OCI-LY7 (cell line): ENCODE data around the gene CCNL2. TPM values are rescaled to one million over a fixed set of nuclear protein-coding genes. Genes with fewer than 3 reads are reported as not detected.

ENCODE experiments used
- BruUV-seq: library from RNA; stranded (reverse); fragments of 400-500 nt; replicated peaks from 2 replicates; lab custom pipeline; 2021; lab: Mats Ljungman, UMichigan
- CTCF ChIA-PET: fragments of 300-600 bp; sonication (Branson Sonifier 250); formaldehyde crosslinking; loops from one replicate; lab custom pipeline; 2022; ENCODE audit warnings: antibody characterized with exemption; ENCODE audit not compliant: unreplicated experiment; lab: Charles Lee
- POLR2A ChIA-PET: fragments of 300-600 bp; sonication (Branson Sonifier 250); formaldehyde crosslinking; loops from one replicate; lab custom pipeline; 2022; ENCODE audit warnings: antibody characterized with exemption; lab: Charles Lee
- DNase-seq: peaks from one replicate; pipeline ENCODE4 v3.0.0-alpha.2; 2015; ENCODE audit warnings: low spot score
- H2AFZ ChIP-seq: fragments of 200-600 bp; sonication (generic), shearing (Covaris generic); 2 replicates; pipeline ENCODE4 v1.6.1; 2014; ENCODE audit warnings: mild to moderate bottlenecking, antibody characterized with exemption, low read length, moderate library complexity
- H3K27ac ChIP-seq: fragments of 200-600 bp; sonication (generic); 2 replicates; pipeline ENCODE4 v1.5.1; 2014; ENCODE audit warnings: mixed run types, low read depth, mild to moderate bottlenecking, moderate library complexity, low read length, inconsistent platforms; ENCODE audit not compliant: poor library complexity, severe bottlenecking
- H3K36me3 ChIP-seq: fragments of 200-600 bp; sonication (generic); 2 replicates; pipeline ENCODE4 v1.6.1; 2014; ENCODE audit warnings: mild to moderate bottlenecking, antibody characterized with exemption, low read length, moderate library complexity, mixed read lengths; ENCODE audit not compliant: insufficient read depth
- H3K4me1 ChIP-seq: fragments of 200-600 bp; sonication (generic); 2 replicates; pipeline ENCODE4 v1.5.1; 2014; ENCODE audit warnings: mild to moderate bottlenecking, low read length; ENCODE audit not compliant: insufficient read depth, poor library complexity, severe bottlenecking
- H3K4me2 ChIP-seq: fragments of 200-600 bp; sonication (generic); 2 replicates; pipeline ENCODE4 v1.6.1; 2014; ENCODE audit warnings: mild to moderate bottlenecking, low read length
- H3K4me3 ChIP-seq: fragments of 200-600 bp; sonication (generic); 2 replicates; pipeline ENCODE4 v1.5.1; 2014; ENCODE audit warnings: mild to moderate bottlenecking, low read depth, low read length; ENCODE audit not compliant: poor library complexity, severe bottlenecking
- H3K79me2 ChIP-seq: fragments of 200-600 bp; sonication (generic); 2 replicates; pipeline ENCODE4 v1.6.1; 2016; ENCODE audit warnings: low read depth, mild to moderate bottlenecking, low read length, moderate library complexity, mixed read lengths; ENCODE audit not compliant: insufficient read depth
- H3K9me2 ChIP-seq: fragments of 200-600 bp; sonication (generic); 2 replicates; pipeline ENCODE4 v1.6.1; 2016; ENCODE audit warnings: mild to moderate bottlenecking, low read length, mixed read lengths; ENCODE audit not compliant: insufficient read depth
- H3K9me3 ChIP-seq: fragments of 200-600 bp; sonication (generic); 2 replicates; pipeline ENCODE4 v1.6.1; 2014; ENCODE audit warnings: mild to moderate bottlenecking, mixed run types, low read length, mixed read lengths
- H4K20me1 ChIP-seq: fragments of 200-600 bp; sonication (generic); 2 replicates; pipeline ENCODE4 v1.6.1; 2014; ENCODE audit warnings: mild to moderate bottlenecking, antibody characterized with exemption, low read length, moderate library complexity, mixed read lengths; ENCODE audit not compliant: insufficient read depth
- CTCF ChIP-seq: fragments of 200-600 bp; sonication (generic); conservative IDR thresholded peaks from 2 replicates; pipeline ENCODE4 v1.5.1; 2014; ENCODE audit warnings: mild to moderate bottlenecking, antibody characterized with exemption, low read length, moderate library complexity, mixed read lengths
- EZH2phosphoT487 ChIP-seq: fragments of 200-600 bp; sonication (generic); IDR thresholded peaks from 2 replicates; pipeline ENCODE4 v1.6.1; 2018; ENCODE audit warnings: low read depth, borderline replicate concordance, mild to moderate bottlenecking, mixed run types, antibody characterized with exemption, low read length, moderate library complexity, mixed read lengths
- intact Hi-C: fragments of 100-400 bp; cut with micrococcal nuclease; formaldehyde crosslinking; loops from one replicate; pipeline ENCODE4 v1.10.0; 2022; ENCODE audit not compliant: unreplicated experiment
- total RNA-seq, 2 experiments: library from RNA; depleted of rRNA in 1 of 2; stranded (reverse); fragments of >200 nt in 1 of 2; shearing (Covaris generic) in 1 of 2; gene quantifications; 2 replicates each; pipeline ENCODE4 v1.2.3, GENCODE V29; 2014 to 2022

CCNL2 gene
- total RNA-seq, 2 experiments from 2014 or later: 213 to 307 TPM

DNA sequence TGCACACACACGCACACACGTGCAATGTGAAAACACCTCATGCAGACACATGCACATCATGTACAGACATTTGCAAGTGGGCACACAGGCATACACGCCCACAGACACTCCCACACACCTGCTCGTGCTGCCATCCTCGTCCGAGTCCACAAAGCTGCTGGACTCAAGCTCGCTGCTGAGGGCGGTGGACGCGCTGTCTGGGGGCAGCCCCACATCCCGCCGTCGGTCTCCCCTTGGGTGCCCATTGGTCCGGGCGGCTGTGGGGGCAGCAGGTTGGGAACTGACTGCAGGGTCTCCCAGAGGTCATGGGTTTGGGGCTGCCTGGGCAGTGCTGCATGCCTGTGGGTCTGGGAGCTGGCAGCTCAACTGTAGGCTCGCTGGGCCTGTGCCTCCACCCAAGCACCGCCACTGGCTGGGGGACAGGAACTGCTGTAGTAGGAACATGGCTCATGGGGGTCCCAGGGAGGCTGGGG lies 57.5 kb downstream of the CCNL2 start:
- H3K4me3 ChIP-seq: no peak overlapping the region
- TF ChIP-seq EZH2phosphoT487: no peak
- no peak for TF ChIP-seq CTCF
- H3K4me2 ChIP-seq: no peak overlapping the region
- no peaks in the 10 kb centered on the region for H3K79me2 ChIP-seq
- H3K36me3 ChIP-seq: peaks cover 10% of the 10 kb centered on the region
- H4K20me1 ChIP-seq: no peaks in the 10 kb centered on the region; the same call in 1 of the 2 replicates
- BruUV-seq: no TSS peak
- no peak overlapping the region for H3K27ac ChIP-seq
- intact Hi-C loops: no loop called here
- no peaks in the 10 kb centered on the region for H3K9me2 ChIP-seq
- H2AFZ ChIP-seq: no peak overlapping the region
- CTCF ChIA-PET: no interaction called here
- no peak for DNase-seq
- POLR2A ChIA-PET: no interaction called here
- no peaks in the 10 kb centered on the region for H3K9me3 ChIP-seq
- no peaks in the 10 kb centered on the region for H3K4me1 ChIP-seq

DNA sequence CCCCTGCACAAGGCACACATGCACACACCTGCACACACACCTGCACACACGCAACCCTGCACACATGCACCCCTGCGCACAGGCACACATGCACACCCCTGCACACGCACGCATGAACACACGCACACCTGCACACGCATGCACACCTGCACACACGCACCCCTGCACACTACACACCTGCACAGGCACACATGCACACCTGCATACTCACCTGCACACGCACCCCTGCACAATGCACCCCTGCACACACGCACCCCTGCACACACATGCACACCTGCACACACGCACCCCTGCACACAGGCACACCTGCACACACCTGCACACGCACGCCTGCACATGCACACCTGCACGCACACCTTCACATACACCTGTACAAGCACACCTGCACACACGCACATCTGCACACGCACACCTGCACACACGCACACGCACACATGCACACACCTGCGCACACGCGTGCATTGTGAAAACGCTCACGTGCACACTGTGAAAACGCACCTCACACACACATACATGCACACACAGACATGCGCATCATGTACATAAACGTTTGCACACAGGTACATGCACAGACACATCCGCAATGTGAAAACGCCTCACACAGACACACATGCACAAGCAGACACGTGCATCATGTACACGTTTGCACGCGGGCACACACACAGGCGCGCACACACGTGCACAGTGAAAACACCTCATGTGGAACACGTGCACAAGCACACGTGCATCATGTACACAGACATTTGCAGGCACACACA lies 58.2 kb downstream of the CCNL2 start:
- Histone ChIP-seq H3K9me3 (no peaks in the 10 kb centered on the region), H3K79me2 (no peaks in the 10 kb centered on the region), H2AFZ (no peak overlapping the region), H3K4me1 (no peaks in the 10 kb centered on the region), H3K27ac (no peak overlapping the region), H3K4me3 (no peak overlapping the region), H3K4me2 (no peak overlapping the region), H4K20me1 (no peaks in the 10 kb centered on the region; the same call in 1 of the 2 replicates), H3K36me3 (peaks cover 10% of the 10 kb centered on the region), H3K9me2 (no peaks in the 10 kb centered on the region)
- intact Hi-C loops: no loop called here
- ChIA-PET CTCF (no interaction called here), POLR2A (no interaction called here)
- no peak for DNase-seq
- no TSS peak for BruUV-seq
- no peak for TF ChIP-seq EZH2phosphoT487
- no peak for TF ChIP-seq CTCF

GRCh38 chr1:1340185-1340584 lies 59.0 kb downstream of the CCNL2 start:
- Histone ChIP-seq H3K79me2 (no peaks in the 10 kb centered on the region), H3K36me3 (peaks cover 10% of the 10 kb centered on the region), H2AFZ (no peak overlapping the region), H4K20me1 (no peaks in the 10 kb centered on the region; the same call in 1 of the 2 replicates), H3K9me2 (no peaks in the 10 kb centered on the region), H3K27ac (no peak overlapping the region), H3K4me3 (no peak overlapping the region), H3K4me2 (no peak overlapping the region), H3K4me1 (no peaks in the 10 kb centered on the region), H3K9me3 (no peaks in the 10 kb centered on the region)
- BruUV-seq: no TSS peak
- TF ChIP-seq EZH2phosphoT487 (no peak), CTCF (no peak)
- ChIA-PET POLR2A (no interaction called here), CTCF (no interaction called here)
- intact Hi-C loops: no loop called here
- DNase-seq: no peak
